OCI-M2 (cell line): Measurements from ENCODE around the gene BLTP3A.

Experiments
- DNase-seq: peaks from one replicate; lab custom pipeline; 2025; ENCODE audit not compliant: unreplicated experiment; lab: John Stamatoyannopoulos, UW

The BLTP3A gene

GRCh38 chr6:34832942-34833341, 41.1 kb downstream of the BLTP3A start:
- DNase-seq, result no peak

- no peak for DNase-seq
Observed at GRCh38 chr6:34834789-34835518, 43.1 kb downstream of the BLTP3A start.

GRCh38 chr6:34836008-34836407, 44.1 kb downstream of the BLTP3A start:
- DNase-seq, result no peak

- no peak for DNase-seq
Observed at GRCh38 chr6:34836451-34836850, 44.6 kb downstream of the BLTP3A start.

- no peak for DNase-seq
Observed at GRCh38 chr6:34837528-34837927, 45.6 kb downstream of the BLTP3A start.

GRCh38 chr6:34839666-34840352, 47.9 kb downstream of the BLTP3A start:
- no peak for DNase-seq
